ENCODE results near the gene PDLIM5.
"Not testable (repeated sequence)": the region's sequence is repeated elsewhere in the genome, so short reads cannot be mapped to it uniquely, and the experiment has no call there.

Gene PDLIM5

GRCh38 chr4:94533405-94534223, 81.9 kb downstream of the PDLIM5 start:
- no peak for DNase-seq

- DNase-seq = no peak
Observed at GRCh38 chr4:94534401-94535312, 82.9 kb downstream of the PDLIM5 start.

- DNase-seq = no peak
Observed at GRCh38 chr4:94536049-94536448, 84.3 kb downstream of the PDLIM5 start.

DNA sequence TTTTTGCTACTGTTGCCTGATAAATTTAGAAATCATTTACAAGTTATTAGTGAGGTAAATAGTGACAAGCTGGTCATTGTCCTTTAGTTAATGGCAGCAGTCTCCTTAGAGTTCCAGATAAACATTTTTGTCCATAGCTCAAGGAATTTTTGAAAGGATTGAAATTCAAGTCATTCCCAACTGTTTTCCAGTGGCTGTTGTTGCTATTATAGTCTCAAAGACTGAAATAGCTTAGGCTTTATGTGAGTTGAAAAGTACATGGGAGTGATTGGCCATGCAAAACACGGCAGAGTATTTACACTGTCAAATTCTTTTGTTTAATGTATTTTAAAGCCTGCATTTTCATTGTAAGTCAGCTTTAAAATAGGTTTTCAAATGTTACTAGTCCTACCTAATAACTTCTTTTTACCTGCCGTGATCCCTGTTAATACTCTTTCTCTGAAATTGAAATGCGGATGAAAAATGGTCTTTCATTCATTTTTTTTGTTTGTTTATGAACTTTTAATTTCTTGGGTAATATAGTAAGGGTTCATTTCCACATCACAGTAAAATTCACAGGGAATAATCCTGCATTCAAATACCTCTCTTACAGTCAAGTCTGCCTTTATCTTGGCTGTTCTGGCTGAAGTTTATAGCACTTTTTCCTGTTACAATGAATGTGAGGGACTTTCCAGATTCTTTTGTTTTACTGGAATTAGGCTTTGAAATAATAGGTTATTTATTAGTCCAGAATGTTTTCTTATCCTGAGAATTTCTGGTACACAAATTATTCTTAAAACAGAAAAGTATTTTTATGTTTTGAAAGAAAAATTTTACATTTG, 85.1 kb downstream of the PDLIM5 start:
- DNase-seq = no peak

- DNase-seq = no peak
Observed at GRCh38 chr4:94537921-94538628, 86.3 kb downstream of the PDLIM5 start.

GRCh38 chr4:94540476-94540875, 88.7 kb downstream of the PDLIM5 start:
- DNase-seq = no peak

- DNase-seq = no peak
Observed at GRCh38 chr4:94544811-94545210, 93.1 kb downstream of the PDLIM5 start.

DNA sequence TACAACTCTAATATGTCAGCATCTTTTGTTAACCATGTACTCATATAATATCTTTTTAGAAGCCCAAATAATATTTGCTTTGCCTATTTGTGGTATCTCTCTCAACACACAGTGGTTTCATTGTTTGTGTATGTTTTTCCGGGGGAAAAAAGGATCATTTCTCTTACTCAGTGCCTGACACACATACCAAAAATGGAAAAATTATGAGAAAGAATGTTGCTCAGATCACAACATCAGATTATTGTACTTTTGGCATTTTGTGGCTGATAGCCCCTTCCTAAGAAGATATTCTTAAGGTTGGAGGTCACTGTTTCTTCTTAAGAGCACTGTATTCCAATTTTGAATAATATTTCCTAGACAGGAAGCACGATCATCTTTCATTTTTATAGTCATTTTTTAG, 93.6 kb downstream of the PDLIM5 start:
- no peak for DNase-seq

DNA sequence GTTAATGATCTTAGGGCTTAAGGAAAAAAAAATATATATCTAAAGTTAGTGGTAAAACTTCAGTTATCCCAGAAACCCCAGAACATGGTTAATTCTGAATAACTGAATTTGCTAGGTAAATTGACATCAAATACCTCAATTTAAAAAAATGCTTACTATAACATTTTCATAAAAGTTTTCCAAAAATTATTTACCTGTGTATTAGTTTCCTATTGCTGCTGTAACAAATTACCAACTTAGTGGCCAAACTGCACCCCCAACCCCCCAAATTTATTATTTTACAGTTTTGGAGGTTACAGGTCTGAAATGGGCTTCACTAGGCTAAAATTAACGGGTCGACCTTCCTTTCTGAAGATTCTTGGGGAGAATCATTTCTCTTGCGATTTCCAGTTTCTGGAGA, 95.2 kb downstream of the PDLIM5 start:
- DNase-seq = no peak

- peak; percentile 22 for DNase-seq
Observed at GRCh38 chr4:94548571-94548970, 96.8 kb downstream of the PDLIM5 start.

GRCh38 chr4:94550352-94550751, 98.6 kb downstream of the PDLIM5 start:
- no peak for DNase-seq

- DNase-seq = no peak
Observed at GRCh38 chr4:94550851-94551250, 99.1 kb downstream of the PDLIM5 start.

GRCh38 chr4:94551643-94552564, 100.2 kb downstream of the PDLIM5 start:
- no peak for DNase-seq

- not testable (repeated sequence) for DNase-seq
Observed at GRCh38 chr4:94556047-94556446, 104.3 kb downstream of the PDLIM5 start.

DNA sequence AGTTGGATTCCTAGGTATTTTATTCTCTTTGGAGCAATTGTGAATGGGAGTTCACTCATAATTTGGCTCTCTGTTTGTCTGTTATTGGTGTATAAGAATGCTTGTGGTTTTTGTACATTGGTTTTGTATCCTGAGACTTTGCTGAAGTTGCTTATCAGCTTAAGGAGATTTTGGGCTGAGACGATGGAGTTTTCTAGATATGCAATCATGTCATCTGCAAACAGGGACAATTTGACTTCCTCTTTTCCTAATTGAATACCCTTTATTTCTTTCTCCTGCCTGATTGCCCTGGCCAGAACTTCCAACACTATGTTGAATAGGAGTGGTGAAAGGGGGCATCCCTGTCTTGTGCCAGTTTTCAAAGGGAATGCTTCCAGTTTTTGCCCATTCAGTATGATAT, 105.9 kb downstream of the PDLIM5 start:
- not testable (repeated sequence) for DNase-seq

GRCh38 chr4:94558392-94558904, 106.7 kb downstream of the PDLIM5 start:
- DNase-seq = no peak

DNA sequence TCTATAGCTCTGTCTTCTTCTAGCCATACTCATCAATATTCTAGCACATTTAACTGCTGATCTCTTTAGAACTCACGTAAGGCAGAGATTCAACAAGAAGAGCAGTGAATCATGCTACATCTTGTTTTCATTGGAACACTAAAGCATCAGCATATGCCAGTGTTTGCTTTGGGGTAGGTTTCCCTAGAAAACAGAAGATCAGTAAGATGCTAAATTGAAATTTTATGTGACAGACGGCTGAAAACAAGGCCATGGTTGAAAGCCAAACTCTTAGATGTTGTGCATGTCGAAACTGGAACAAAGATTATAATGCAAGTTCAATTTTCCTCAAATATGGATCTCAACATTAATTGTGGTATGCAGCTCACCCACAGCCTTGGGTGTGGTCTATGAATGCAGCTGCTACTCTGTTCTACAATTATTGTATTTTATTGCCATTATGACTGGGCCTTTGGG, 107.6 kb downstream of the PDLIM5 start:
- no peak for DNase-seq

DNA sequence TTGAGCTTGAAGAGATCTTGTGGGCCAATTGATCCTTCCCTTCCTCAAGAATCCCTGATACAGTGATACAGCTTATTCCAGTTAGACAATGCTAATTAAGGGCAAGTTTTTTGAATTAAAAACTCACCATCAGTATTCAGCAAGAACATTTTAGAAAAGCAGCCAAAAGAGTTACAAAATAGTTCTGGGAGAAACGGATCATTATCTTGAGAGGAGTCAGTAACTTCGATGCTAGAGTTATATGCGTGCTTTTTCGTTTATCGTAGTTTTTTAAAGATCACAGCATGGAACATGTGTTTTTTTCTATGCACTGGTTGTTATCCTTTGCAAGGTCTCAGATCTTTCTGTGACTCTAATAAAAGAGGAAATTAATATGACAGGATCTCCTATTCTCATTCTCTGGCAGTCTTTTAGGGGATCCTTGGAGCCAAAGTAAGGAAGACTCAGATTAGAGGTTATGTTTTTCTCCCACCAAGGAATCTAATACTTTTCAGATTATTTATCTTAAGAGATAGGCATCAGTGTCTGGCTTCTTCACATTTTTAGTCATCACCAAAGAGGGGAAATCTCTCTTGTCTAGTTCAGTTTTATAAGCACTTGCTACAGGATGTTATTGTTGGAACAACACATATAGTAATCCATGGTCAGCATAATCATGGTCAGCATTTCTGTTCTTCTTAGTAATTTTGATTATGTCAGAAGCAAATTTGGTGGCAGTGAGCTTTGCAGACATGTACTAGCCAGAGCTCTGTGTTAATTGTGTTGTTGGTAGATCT, 109.7 kb downstream of the PDLIM5 start:
- no peak for DNase-seq

GRCh38 chr4:94562285-94562684, 110.5 kb downstream of the PDLIM5 start:
- no peak for DNase-seq

- no peak for DNase-seq
Observed at GRCh38 chr4:94564252-94564651, 112.5 kb downstream of the PDLIM5 start.
